ENCODE data around the gene CLEC2B.

CLEC2B gene

GRCh38 chr12:9806714-9807113 lies 62.4 kb downstream of the CLEC2B start:
- H3K9ac ChIP-seq (ENCODE audit: low read length), result no peak overlapping the region
- H3K27me3 ChIP-seq (ENCODE audit: low read length), result no peaks in the 10 kb centered on the region
- H3K9me3 ChIP-seq (ENCODE audit: insufficient read depth, low read length), result no peaks in the 10 kb centered on the region
- no peaks in the 10 kb centered on the region for H4K20me1 ChIP-seq (ENCODE audit: low read depth, low read length)
- no peaks in the 10 kb centered on the region for H3K36me3 ChIP-seq (ENCODE audit: low read length)
- no peaks in the 10 kb centered on the region for H3K79me2 ChIP-seq (ENCODE audit: insufficient read depth, low read length)
- H3K9me2 ChIP-seq (replicated peaks; ENCODE audit: insufficient read depth, low read length), result no peaks in the 10 kb centered on the region
- H3F3A ChIP-seq (ENCODE audit: insufficient read depth), result no peaks in the 10 kb centered on the region
- no peak overlapping the region for H3K4me3 ChIP-seq (ENCODE audit: insufficient read depth, low read length, poor library complexity, severe bottlenecking)
- no peak for TF ChIP-seq EZH2phosphoT487 (conservative IDR thresholded peaks at IDR 0.05; ENCODE audit: low read length)
- TF ChIP-seq, protein P1, sequence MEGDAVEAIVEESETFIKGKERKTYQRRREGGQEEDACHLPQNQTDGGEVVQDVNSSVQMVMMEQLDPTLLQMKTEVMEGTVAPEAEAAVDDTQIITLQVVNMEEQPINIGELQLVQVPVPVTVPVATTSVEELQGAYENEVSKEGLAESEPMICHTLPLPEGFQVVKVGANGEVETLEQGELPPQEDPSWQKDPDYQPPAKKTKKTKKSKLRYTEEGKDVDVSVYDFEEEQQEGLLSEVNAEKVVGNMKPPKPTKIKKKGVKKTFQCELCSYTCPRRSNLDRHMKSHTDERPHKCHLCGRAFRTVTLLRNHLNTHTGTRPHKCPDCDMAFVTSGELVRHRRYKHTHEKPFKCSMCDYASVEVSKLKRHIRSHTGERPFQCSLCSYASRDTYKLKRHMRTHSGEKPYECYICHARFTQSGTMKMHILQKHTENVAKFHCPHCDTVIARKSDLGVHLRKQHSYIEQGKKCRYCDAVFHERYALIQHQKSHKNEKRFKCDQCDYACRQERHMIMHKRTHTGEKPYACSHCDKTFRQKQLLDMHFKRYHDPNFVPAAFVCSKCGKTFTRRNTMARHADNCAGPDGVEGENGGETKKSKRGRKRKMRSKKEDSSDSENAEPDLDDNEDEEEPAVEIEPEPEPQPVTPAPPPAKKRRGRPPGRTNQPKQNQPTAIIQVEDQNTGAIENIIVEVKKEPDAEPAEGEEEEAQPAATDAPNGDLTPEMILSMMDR (IDR thresholded peaks at IDR 0.05; ENCODE audit: insufficient read depth, low read length, poor library complexity, severe bottlenecking), result no peak
- no peak overlapping the region for H3K27ac ChIP-seq (ENCODE audit: low read depth, low read length)
- H2AFZ ChIP-seq (ENCODE audit: low read depth, low read length, severe bottlenecking), result no peak overlapping the region
- no peak overlapping the region for H3K4me2 ChIP-seq (ENCODE audit: low read depth, low read length, poor library complexity, severe bottlenecking)

- Histone ChIP-seq H3K27me3 (ENCODE audit: low read length) (no peaks in the 10 kb centered on the region), H3K9me3 (ENCODE audit: insufficient read depth, low read length) (no peaks in the 10 kb centered on the region), H3K27ac (ENCODE audit: low read depth, low read length) (no peak overlapping the region), H3K36me3 (ENCODE audit: low read length) (no peaks in the 10 kb centered on the region), H3K4me3 (ENCODE audit: insufficient read depth, low read length, poor library complexity, severe bottlenecking) (no peak overlapping the region), H3K4me2 (ENCODE audit: low read depth, low read length, poor library complexity, severe bottlenecking) (no peak overlapping the region), H2AFZ (ENCODE audit: low read depth, low read length, severe bottlenecking) (no peak overlapping the region), H3K9me2 (replicated peaks; ENCODE audit: insufficient read depth, low read length) (no peaks in the 10 kb centered on the region), H3K79me2 (ENCODE audit: insufficient read depth, low read length) (no peaks in the 10 kb centered on the region), H3F3A (ENCODE audit: insufficient read depth) (no peaks in the 10 kb centered on the region), H4K20me1 (ENCODE audit: low read depth, low read length) (no peaks in the 10 kb centered on the region), H3K9ac (ENCODE audit: low read length) (no peak overlapping the region)
- TF ChIP-seq EZH2phosphoT487 (conservative IDR thresholded peaks at IDR 0.05; ENCODE audit: low read length), result no peak
- TF ChIP-seq, protein P1 (IDR thresholded peaks at IDR 0.05; ENCODE audit: insufficient read depth, low read length, poor library complexity, severe bottlenecking), result no peak
These were observed 63.3 kb downstream of the CLEC2B start for GRCh38 chr12:9805883-9806282.

Measured in SU-DHL-6 (cell line).